ENCODE measurements around the gene SLC27A6. TPM values are rescaled to one million over a fixed set of nuclear protein-coding genes. Genes with fewer than 3 reads are reported as not detected.

Gene SLC27A6
- total and polyA plus RNA-seq, 4 donors, result 0.06 to 3.4 (median 0.61) TPM

- H3K4me3 ChIP-seq, result no peak overlapping the region
- ATAC-seq (ENCODE audit: insufficient read depth, low FRiP score) (no peak), DNase-seq (no peak)
- no peak overlapping the region for H3K27ac ChIP-seq (ENCODE audit: low read depth in 1 of 2, low read length in 1 of 2)
- H3K36me3 ChIP-seq (ENCODE audit: control insufficient read depth in 4 of 4, insufficient read depth in 4 of 4, low read length in 4 of 4), result no peaks in the 10 kb centered on the region
- H3K27me3 ChIP-seq (ENCODE audit: control insufficient read depth in 3 of 3, insufficient read depth in 3 of 3, low read length in 2 of 3), result no peaks in the 10 kb centered on the region
- TF ChIP-seq CTCF (IDR thresholded peaks at IDR 0.05; ENCODE audit: control extremely low read depth, extremely low read depth), result no peak
- 57 to 66% methylated on average over 1 of the region's 1 CpG for WGBS, 2 donors
- H3K9me3 ChIP-seq (ENCODE audit: control insufficient read depth in 4 of 4, insufficient read depth in 3 of 4, low read length in 3 of 4), result no peaks in the 10 kb centered on the region
- no peak overlapping the region for H3K9ac ChIP-seq (ENCODE audit: insufficient read depth in 1 of 2, low read length in 2 of 2)
- no peaks in the 10 kb centered on the region for H3K4me1 ChIP-seq (ENCODE audit: control insufficient read depth in 5 of 5, insufficient read depth in 5 of 5, low read length in 5 of 5)
These were observed 19.2 kb downstream of the SLC27A6 start for GRCh38 chr5:128984480-128984879.

GRCh38 chr5:128988476-128988875, 23.2 kb downstream of the SLC27A6 start:
- H3K27me3 ChIP-seq (ENCODE audit: control insufficient read depth in 3 of 3, insufficient read depth in 3 of 3, low read length in 2 of 3), result no peaks in the 10 kb centered on the region
- DNase-seq (no peak), ATAC-seq (ENCODE audit: insufficient read depth, low FRiP score) (no peak)
- no peak overlapping the region for H3K9ac ChIP-seq (ENCODE audit: insufficient read depth in 1 of 2, low read length in 2 of 2)
- H3K4me1 ChIP-seq (ENCODE audit: control insufficient read depth in 5 of 5, insufficient read depth in 5 of 5, low read length in 5 of 5), result peaks cover 0 to 4% (median 0%) of the 10 kb centered on the region in 5 donors
- 67 to 71% methylated on average over 1 of the region's 1 CpG for WGBS, 2 donors
- TF ChIP-seq CTCF (IDR thresholded peaks at IDR 0.05; ENCODE audit: control extremely low read depth, extremely low read depth), result no peak
- no peaks in the 10 kb centered on the region for H3K36me3 ChIP-seq (ENCODE audit: control insufficient read depth in 4 of 4, insufficient read depth in 4 of 4, low read length in 4 of 4)
- H3K27ac ChIP-seq (ENCODE audit: low read depth in 1 of 2, low read length in 1 of 2), result no peak overlapping the region
- H3K9me3 ChIP-seq (ENCODE audit: control insufficient read depth in 4 of 4, insufficient read depth in 3 of 4, low read length in 3 of 4), result no peaks in the 10 kb centered on the region
- no peak overlapping the region for H3K4me3 ChIP-seq

- Histone ChIP-seq H3K27me3 (ENCODE audit: control insufficient read depth in 3 of 3, insufficient read depth in 3 of 3, low read length in 2 of 3) (no peaks in the 10 kb centered on the region), H3K4me3 (no peak overlapping the region), H3K36me3 (ENCODE audit: control insufficient read depth in 4 of 4, insufficient read depth in 4 of 4, low read length in 4 of 4) (no peaks in the 10 kb centered on the region), H3K27ac (ENCODE audit: low read depth in 1 of 2, low read length in 1 of 2) (peak overlapping the region in 1 of 2 donors; percentile 7), H3K4me1 (ENCODE audit: control insufficient read depth in 5 of 5, insufficient read depth in 5 of 5, low read length in 5 of 5) (peaks cover 0 to 7% (median 5%) of the 10 kb centered on the region in 5 donors), H3K9me3 (ENCODE audit: control insufficient read depth in 4 of 4, insufficient read depth in 3 of 4, low read length in 3 of 4) (no peaks in the 10 kb centered on the region), H3K9ac (ENCODE audit: insufficient read depth in 1 of 2, low read length in 2 of 2) (no peak overlapping the region)
- no peak for TF ChIP-seq CTCF (IDR thresholded peaks at IDR 0.05; ENCODE audit: control extremely low read depth, extremely low read depth)
- WGBS, 2 donors, result 44 to 45% methylated on average over 5 of the region's 5 CpGs
- ATAC-seq (ENCODE audit: insufficient read depth, low FRiP score) (no peak), DNase-seq (peak in 2 of 3 donors; percentile 15 to 37)
These were observed 36.7 kb downstream of the SLC27A6 start for GRCh38 chr5:129001841-129002526.

- WGBS, 2 donors, result 63 to 83% methylated on average over 2 of the region's 2 CpGs
- H3K27ac ChIP-seq (ENCODE audit: low read depth in 1 of 2, low read length in 1 of 2), result no peak overlapping the region
- no peak for ATAC-seq (ENCODE audit: insufficient read depth, low FRiP score)
These were observed 37.2 kb downstream of the SLC27A6 start for GRCh38 chr5:129002527-129002842.

More at GRCh38 chr5:129002527-129002842, 37.2 kb downstream of the SLC27A6 start:
- Histone ChIP-seq H3K9ac (ENCODE audit: insufficient read depth in 1 of 2, low read length in 2 of 2) (no peak overlapping the region), H3K4me1 (ENCODE audit: control insufficient read depth in 5 of 5, insufficient read depth in 5 of 5, low read length in 5 of 5) (peaks cover 0 to 7% (median 1%) of the 10 kb centered on the region in 5 donors), H3K9me3 (ENCODE audit: control insufficient read depth in 4 of 4, insufficient read depth in 3 of 4, low read length in 3 of 4) (no peaks in the 10 kb centered on the region), H3K36me3 (ENCODE audit: control insufficient read depth in 4 of 4, insufficient read depth in 4 of 4, low read length in 4 of 4) (no peaks in the 10 kb centered on the region), H3K4me3 (no peak overlapping the region), H3K27me3 (ENCODE audit: control insufficient read depth in 3 of 3, insufficient read depth in 3 of 3, low read length in 2 of 3) (no peaks in the 10 kb centered on the region)
- DNase-seq, result no peak
- TF ChIP-seq CTCF (IDR thresholded peaks at IDR 0.05; ENCODE audit: control extremely low read depth, extremely low read depth), result no peak
